Lower leg skin (tissue), 4 donors: ENCODE results near the gene FDXR. TPM values are rescaled to one million over a fixed set of nuclear protein-coding genes. Genes with fewer than 3 reads are reported as not detected.
A peak's percentile ranks its signal among the peaks of the same experiment; 100 is the strongest.

Experiments
- DNase-seq, 2 donors: peaks; one replicate each; pipeline ENCODE4 v3.0.0-alpha.2; 2019; ENCODE audit warnings: low spot score in 2 of 2
- H3K4me3 ChIP-seq: fragments of 200-600 bp; sonication (generic); 2 replicates; pipeline ENCODE4 v1.5.1; 2017; ENCODE audit warnings: mild to moderate bottlenecking, low read depth; ENCODE audit not compliant: poor library complexity, severe bottlenecking
- POLR2A ChIP-seq, 2 donors: fragments of 450-650 bp; IDR thresholded peaks; one replicate each; pipeline ENCODE4 v1.6.1; 2016 to 2017; ENCODE audit warnings: antibody characterized with exemption in 2 of 2, mild to moderate bottlenecking in 1 of 2, moderate library complexity in 1 of 2
- WGBS, 2 donors: methylation state at CpG; one replicate each; pipeline ENCODE4 v1.1.5; 2018; 5-methylcytosine and 5-hydroxymethylcytosine counted together
- intact Hi-C: fragments of 100-400 bp; cut with DNase I; formaldehyde crosslinking; loops from one replicate; pipeline ENCODE4 v1.15.0; 2023; ENCODE audit warnings: low total_unique reads
- total RNA-seq, 4 donors: library from RNA; depleted of rRNA; stranded (reverse); fragments of >200 nt; gene quantifications; one replicate each; pipeline ENCODE4 v1.1.0, GENCODE V29; 2016
- TF ChIP-seq, protein P1 (sequence below), 3 donors: fragments of 450-650 bp; IDR thresholded peaks; one replicate each; pipeline ENCODE4 v1.5.1; 2016; ENCODE audit warnings: antibody characterized with exemption in 3 of 3, mild to moderate bottlenecking in 3 of 3, moderate library complexity in 2 of 3

The FDXR gene
- total RNA-seq, 4 donors from 2014 or later, result 21.9 to 28.0 (median 24.6) TPM

DNA sequence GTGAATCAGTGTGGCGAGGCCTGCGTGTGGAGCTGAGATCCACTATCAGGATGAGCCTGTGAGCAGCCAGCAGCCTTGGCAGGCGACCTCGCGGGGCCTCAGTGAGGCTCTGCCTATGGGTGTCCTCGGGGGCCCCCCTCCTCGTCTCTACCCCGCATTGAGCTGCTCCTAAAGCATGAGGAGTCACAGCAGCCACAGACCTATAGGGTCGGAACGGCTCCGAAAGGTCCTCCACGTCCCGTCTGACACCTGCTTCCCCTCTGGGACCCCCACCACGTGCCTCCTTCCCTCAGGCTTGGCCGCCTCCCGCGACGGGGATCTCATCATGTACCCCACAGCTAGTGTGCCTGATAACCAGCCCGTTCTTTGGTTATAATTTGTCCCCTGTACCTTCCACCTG lies 41.9 kb downstream of the FDXR start:
- intact Hi-C loops, result no loop called here
- 80 to 83% methylated on average over 19 of the region's 19 CpGs for WGBS, 2 donors
- no peak for DNase-seq
- H3K4me3 ChIP-seq, result no peak overlapping the region
- TF ChIP-seq, protein P1, sequence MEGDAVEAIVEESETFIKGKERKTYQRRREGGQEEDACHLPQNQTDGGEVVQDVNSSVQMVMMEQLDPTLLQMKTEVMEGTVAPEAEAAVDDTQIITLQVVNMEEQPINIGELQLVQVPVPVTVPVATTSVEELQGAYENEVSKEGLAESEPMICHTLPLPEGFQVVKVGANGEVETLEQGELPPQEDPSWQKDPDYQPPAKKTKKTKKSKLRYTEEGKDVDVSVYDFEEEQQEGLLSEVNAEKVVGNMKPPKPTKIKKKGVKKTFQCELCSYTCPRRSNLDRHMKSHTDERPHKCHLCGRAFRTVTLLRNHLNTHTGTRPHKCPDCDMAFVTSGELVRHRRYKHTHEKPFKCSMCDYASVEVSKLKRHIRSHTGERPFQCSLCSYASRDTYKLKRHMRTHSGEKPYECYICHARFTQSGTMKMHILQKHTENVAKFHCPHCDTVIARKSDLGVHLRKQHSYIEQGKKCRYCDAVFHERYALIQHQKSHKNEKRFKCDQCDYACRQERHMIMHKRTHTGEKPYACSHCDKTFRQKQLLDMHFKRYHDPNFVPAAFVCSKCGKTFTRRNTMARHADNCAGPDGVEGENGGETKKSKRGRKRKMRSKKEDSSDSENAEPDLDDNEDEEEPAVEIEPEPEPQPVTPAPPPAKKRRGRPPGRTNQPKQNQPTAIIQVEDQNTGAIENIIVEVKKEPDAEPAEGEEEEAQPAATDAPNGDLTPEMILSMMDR (IDR thresholded peaks at IDR 0.05), result no peak
- no peak for TF ChIP-seq POLR2A (IDR thresholded peaks at IDR 0.05)

- DNase-seq, result no peak
- WGBS, 2 donors, result 90 to 94% methylated on average over 11 of the region's 11 CpGs
- TF ChIP-seq, protein P1 (IDR thresholded peaks at IDR 0.05), result no peak
- TF ChIP-seq POLR2A (IDR thresholded peaks at IDR 0.05), result no peak
- H3K4me3 ChIP-seq, result no peak overlapping the region
- intact Hi-C loops, result no loop called here
Measured at GRCh38 chr17:74827800-74828199, 45.0 kb downstream of the FDXR start.

- TF ChIP-seq, protein P1 (IDR thresholded peaks at IDR 0.05), result no peak
- no peak for TF ChIP-seq POLR2A (IDR thresholded peaks at IDR 0.05)
- DNase-seq, result no peak
- intact Hi-C loops, result no loop called here
- WGBS, 2 donors, result 64 to 85% methylated on average over 9 of the region's 9 CpGs
- no peak overlapping the region for H3K4me3 ChIP-seq
Measured at GRCh38 chr17:74825952-74826719, 46.7 kb downstream of the FDXR start.

DNA sequence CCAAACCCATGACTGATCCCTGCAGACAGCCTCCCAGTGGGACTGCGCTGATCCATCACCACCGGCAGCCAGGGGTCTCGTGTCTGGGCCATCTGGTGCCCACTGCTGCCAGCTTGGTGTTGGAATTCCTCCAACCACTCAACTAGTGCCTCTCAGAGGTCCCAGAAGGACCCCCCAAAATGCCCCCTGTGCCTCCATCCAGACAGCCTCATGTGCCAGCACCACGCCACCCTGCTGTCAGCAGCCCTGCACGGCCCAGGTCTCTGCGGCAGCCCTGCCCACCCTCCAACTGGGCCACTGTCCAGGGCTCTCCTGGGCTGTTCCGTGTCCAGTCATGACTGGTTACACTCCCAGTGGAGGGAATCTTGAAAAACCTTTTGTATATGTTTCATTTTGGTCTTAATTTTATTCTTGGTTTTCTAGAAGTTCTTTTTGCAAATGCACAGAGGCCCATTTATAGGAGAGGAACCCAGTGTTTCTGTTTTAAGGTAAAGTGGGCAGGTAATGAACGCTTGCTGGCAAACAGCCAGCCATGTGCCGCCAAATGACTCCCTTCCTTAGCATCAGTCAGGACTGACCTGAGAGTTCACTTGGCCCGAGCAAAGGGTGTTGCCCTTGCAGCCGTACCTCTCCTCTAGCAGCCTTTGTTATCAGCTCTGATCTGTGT lies 47.7 kb downstream of the FDXR start:
- no peak for DNase-seq
- 74 to 82% methylated on average over 11 of the region's 11 CpGs for WGBS, 2 donors
- intact Hi-C loops, result no loop called here
- H3K4me3 ChIP-seq, result no peak overlapping the region
- no peak for TF ChIP-seq POLR2A (IDR thresholded peaks at IDR 0.05)
- TF ChIP-seq, protein P1 (IDR thresholded peaks at IDR 0.05), result no peak

DNA sequence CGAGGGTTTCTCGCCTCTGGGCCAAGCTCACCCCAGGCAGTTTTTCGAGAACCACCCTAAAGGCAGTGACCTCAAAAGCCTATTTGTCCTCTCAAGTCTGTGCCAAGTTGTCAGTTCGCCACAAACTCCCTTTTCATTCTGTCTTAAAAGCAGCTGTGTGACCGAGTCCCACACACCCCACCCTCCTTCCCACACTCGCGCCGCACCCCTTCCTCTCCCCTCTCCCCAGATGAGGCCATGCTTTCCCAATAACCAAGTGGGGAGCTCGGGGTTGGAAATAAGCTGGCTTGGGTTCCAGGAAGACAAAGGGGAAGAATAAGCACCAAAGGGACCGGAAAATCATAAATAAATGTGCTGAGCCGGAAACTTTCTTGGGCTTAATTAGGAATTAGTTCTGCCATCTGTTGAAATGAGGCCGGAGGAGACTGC lies 49.8 kb downstream of the FDXR start:
- WGBS, 2 donors, result 57 to 73% methylated on average over 12 of the region's 12 CpGs
- TF ChIP-seq, protein P1 (IDR thresholded peaks at IDR 0.05), result no peak
- no peak for TF ChIP-seq POLR2A (IDR thresholded peaks at IDR 0.05)
- intact Hi-C loops, result no loop called here
- peak in 1 of 2 donors; percentile 32 for DNase-seq
- no peak overlapping the region for H3K4me3 ChIP-seq
